IMR-90 (cell line): ENCODE measurements around the gene SYNGR3. TPM values are rescaled to one million over a fixed set of nuclear protein-coding genes. Genes with fewer than 3 reads are reported as not detected.
A peak's percentile ranks its signal among the peaks of the same experiment; 100 is the strongest.

Experiments used
- ATAC-seq: fragments of 200-7000 bp; cut with Tn5 transposase; 2 replicates; pipeline ENCODE4 v1.9.1; 2020; ENCODE audit warnings: low read depth, mild to moderate bottlenecking, moderate library complexity
- BruUV-seq: library from RNA; stranded (reverse); fragments of 400-500 nt; replicated peaks from 2 replicates; lab custom pipeline; 2021; lab: Mats Ljungman, UMichigan
- CTCF ChIA-PET: fragments of 300-600 bp; formaldehyde crosslinking; extraction: SDS; loops from one replicate; lab custom pipeline; 2021; ENCODE audit warnings: antibody characterized with exemption; lab: Yijun Ruan, JAX
- POLR2A ChIA-PET: fragments of 300-600 bp; sonication (Branson Sonifier 250); formaldehyde crosslinking; loops from one replicate; lab custom pipeline; 2022; ENCODE audit warnings: antibody characterized with exemption; ENCODE audit not compliant: unreplicated experiment; lab: Charles Lee
- DNase-seq: peaks from one replicate; pipeline ENCODE4 v3.0.0; 2013
- H2AFZ ChIP-seq: replicated peaks from 2 replicates; pipeline ENCODE3; 2013; ENCODE audit warnings: low read length, mild to moderate bottlenecking; ENCODE audit not compliant: poor library complexity
- H2AK5ac ChIP-seq: 2 replicates; pipeline ENCODE4 v1.6.1; 2013; ENCODE audit warnings: low read depth, low read length, inconsistent platforms
- H2AK9ac ChIP-seq: replicated peaks from 2 replicates; pipeline ENCODE3; 2013; ENCODE audit warnings: mild to moderate bottlenecking, low read depth, low read length, moderate library complexity; ENCODE audit not compliant: poor library complexity
- H2BK120ac ChIP-seq: 2 replicates; pipeline ENCODE4 v1.6.1; 2013; ENCODE audit warnings: low read depth, low read length, inconsistent platforms
- H2BK15ac ChIP-seq: 3 replicates; pipeline ENCODE4 v1.6.1; 2013; ENCODE audit warnings: low read depth, low read length, inconsistent platforms
- H2BK20ac ChIP-seq: 2 replicates; pipeline ENCODE4 v1.6.1; 2013; ENCODE audit warnings: low read depth, mild to moderate bottlenecking, inconsistent platforms, low read length, moderate library complexity
- H2BK5ac ChIP-seq: 2 replicates; pipeline ENCODE4 v1.6.1; 2013; ENCODE audit warnings: mild to moderate bottlenecking, low read depth, low read length, inconsistent platforms; ENCODE audit not compliant: poor library complexity, severe bottlenecking
- H3K14ac ChIP-seq: replicated peaks from 2 replicates; pipeline ENCODE4 v1.6.1; 2013; ENCODE audit warnings: low read depth, low read length, inconsistent platforms
- H3K18ac ChIP-seq: 2 replicates; pipeline ENCODE4 v1.6.1; 2013; ENCODE audit warnings: low read depth, low read length, control low read depth
- H3K23ac ChIP-seq: 2 replicates; pipeline ENCODE4 v1.6.1; 2013; ENCODE audit warnings: low read depth, low read length, inconsistent platforms
- H3K27ac ChIP-seq: 2 replicates; pipeline ENCODE4 v1.5.1; 2013; ENCODE audit warnings: mild to moderate bottlenecking, control low read depth, low read length; ENCODE audit not compliant: insufficient read depth
- H3K27me3 ChIP-seq: 2 replicates; pipeline ENCODE4 v1.6.1; 2013; ENCODE audit warnings: low read length; ENCODE audit not compliant: control insufficient read depth, insufficient read depth
- H3K36me3 ChIP-seq: 2 replicates; pipeline ENCODE4 v1.6.1; 2013; ENCODE audit warnings: low read length, mixed read lengths; ENCODE audit not compliant: control insufficient read depth, insufficient read depth
- H3K4ac ChIP-seq: 2 replicates; pipeline ENCODE4 v1.6.1; 2013; ENCODE audit warnings: low read depth, low read length, inconsistent platforms
- H3K4me1 ChIP-seq: 2 replicates; pipeline ENCODE4 v1.6.1; 2013; ENCODE audit warnings: low read length, mixed read lengths; ENCODE audit not compliant: control insufficient read depth, insufficient read depth
- H3K4me2 ChIP-seq: 2 replicates; pipeline ENCODE4 v1.6.1; 2013; ENCODE audit warnings: low read depth, mild to moderate bottlenecking, control low read depth, low read length, moderate library complexity
- H3K4me3 ChIP-seq: 2 replicates; pipeline ENCODE4 v1.5.1; 2013; ENCODE audit warnings: low read depth, mild to moderate bottlenecking, control low read depth, low read length, moderate library complexity; ENCODE audit not compliant: insufficient read depth
- H3K56ac ChIP-seq: 2 replicates; pipeline ENCODE4 v1.6.1; 2013; ENCODE audit warnings: low read length, inconsistent platforms; ENCODE audit not compliant: insufficient read depth; ENCODE audit errors: extremely low read depth
- H3K79me1 ChIP-seq, 2 experiments: 2 replicates each; pipeline ENCODE4 v1.6.1; 2013; ENCODE audit warnings: low read length in 2 of 2, inconsistent platforms in 1 of 2, low read depth in 1 of 2
- H3K9ac ChIP-seq: 2 replicates; pipeline ENCODE4 v1.6.1; 2013; ENCODE audit warnings: low read depth, low read length, control low read depth
- H3K9me1 ChIP-seq: 2 replicates; pipeline ENCODE4 v1.6.1; 2013; ENCODE audit warnings: low read length, inconsistent platforms; ENCODE audit not compliant: insufficient read depth
- H3K9me3 ChIP-seq: 2 replicates; pipeline ENCODE4 v1.6.1; 2013; ENCODE audit warnings: low read length; ENCODE audit not compliant: control insufficient read depth, insufficient read depth
- H4K20me1 ChIP-seq: 2 replicates; pipeline ENCODE4 v1.6.1; 2013; ENCODE audit warnings: low read length, inconsistent platforms; ENCODE audit not compliant: insufficient read depth
- H4K5ac ChIP-seq: 2 replicates; pipeline ENCODE4 v1.6.1; 2013; ENCODE audit warnings: mild to moderate bottlenecking, low read depth, low read length, control low read depth
- H4K8ac ChIP-seq, 2 experiments: 2 replicates each; pipeline ENCODE4 v1.6.1; 2013; ENCODE audit warnings: low read depth in 2 of 2, low read length in 2 of 2, control low read depth in 1 of 2, inconsistent platforms in 1 of 2
- H4K91ac ChIP-seq: 2 replicates; pipeline ENCODE4 v1.6.1; 2013; ENCODE audit warnings: low read depth, low read length, inconsistent platforms; ENCODE audit not compliant: insufficient read depth
- BHLHE40 ChIP-seq: fragments of 150-350 bp; IDR thresholded peaks from 2 replicates; pipeline ENCODE4 v1.6.1; 2016; ENCODE audit warnings: mild to moderate bottlenecking, low read depth, low read length
- CEBPB ChIP-seq: IDR thresholded peaks from 2 replicates; pipeline ENCODE4 v1.6.1; 2012; ENCODE audit warnings: low read depth, low read length, improper control_type of control experiment
- MAFK ChIP-seq: IDR thresholded peaks from 2 replicates; pipeline ENCODE4 v1.6.1; 2012; ENCODE audit warnings: low read depth, low read length, improper control_type of control experiment
- WGBS, 2 experiments: methylation state at CpG; one replicate each; pipeline versions ENCODE4 v1.1.5 to v1.1.7; 2013; ENCODE audit warnings: missing lambda C conversion rate in 2 of 2; ENCODE audit not compliant: insufficient read length in 1 of 2; ENCODE audit errors: extremely low coverage in 2 of 2; 5-methylcytosine and 5-hydroxymethylcytosine counted together
- dilution Hi-C: fragments of 300-500 bp; cut with HindIII; formaldehyde crosslinking; loops from one replicate; pipeline ENCODE4 v1.14.3; 2018; ENCODE audit warnings: low sequenced_read_pairs; ENCODE audit not compliant: unreplicated experiment
- in situ Hi-C: fragments of 300-500 bp; cut with MboI; formaldehyde crosslinking; loops from 3 replicates; pipeline ENCODE4 v1.14.3; 2019; ENCODE audit warnings: low sequenced_read_pairs, inconsistent platforms, mixed read lengths
- intact Hi-C: fragments of 100-400 bp; cut with micrococcal nuclease; formaldehyde crosslinking; loops from 2 replicates; pipeline ENCODE4 v1.10.0; 2022
- polyA plus RNA-seq, 3 experiments: library from polyadenylated mRNA; depleted of rRNA; stranded (reverse); fragments of >200 nt; gene quantifications; 2 replicates each; pipeline ENCODE4 v1.2.3, GENCODE V29; 2012; ENCODE audit warnings: low replicate concordance in 1 of 3
- total RNA-seq: library from RNA; depleted of rRNA; stranded (reverse); fragments of >200 nt; gene quantifications from 2 replicates; pipeline ENCODE4 v1.2.3, GENCODE V29; 2012

SYNGR3 gene
- total and polyA plus RNA-seq, 2 of the 4 experiments (the other 2 are of a cell fraction) = 1.8 to 5.8 TPM

DNA sequence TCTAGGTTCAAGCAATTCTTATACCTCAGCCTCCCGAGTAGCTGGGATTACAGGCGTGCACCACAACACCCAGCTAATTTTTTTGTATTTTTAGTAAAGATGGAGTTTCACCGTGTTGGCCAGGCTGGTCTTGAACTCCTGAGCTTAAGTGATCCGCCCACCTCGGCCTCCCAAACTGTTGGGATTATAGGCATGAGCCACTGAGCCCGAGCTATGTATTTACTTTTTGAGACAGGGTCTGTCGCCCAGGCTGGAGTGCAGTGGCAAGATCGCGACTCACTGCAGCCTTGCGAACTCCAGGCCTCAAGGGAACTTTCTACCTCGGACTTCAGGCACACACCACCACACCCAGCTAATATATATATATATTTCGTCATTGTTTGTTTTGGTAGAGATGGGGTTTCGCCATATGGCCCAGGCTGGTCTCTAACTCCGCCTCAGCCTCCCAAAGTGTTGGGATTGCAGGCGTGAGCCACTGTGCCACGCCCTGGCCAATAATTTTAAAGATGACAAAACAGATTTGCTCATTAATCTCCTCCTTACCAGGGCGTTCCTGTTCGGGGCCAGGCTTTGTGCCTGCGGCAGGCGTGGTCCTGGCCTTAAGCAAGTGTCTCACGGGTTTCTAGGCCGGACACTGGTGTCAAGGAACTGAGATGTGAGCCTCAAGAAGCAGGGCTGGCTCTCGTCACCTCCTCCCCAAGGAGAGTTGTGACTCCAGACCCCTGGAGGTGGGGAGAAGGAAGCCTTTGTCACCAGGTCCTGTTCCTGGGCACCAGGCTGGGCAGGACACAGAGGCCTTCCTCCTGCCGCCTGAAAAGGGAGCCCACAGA lies 25.6 kb downstream of the SYNGR3 start:
- in situ Hi-C loops (no loop called here), dilution Hi-C loops (no loop called here), intact Hi-C loops (no loop called here)
- Histone ChIP-seq H3K4ac (peak overlapping the region; percentile 81), H2AK5ac (peak overlapping the region; percentile 74), H3K14ac (peak overlapping the region; percentile 76; the same call in 1 of the 2 replicates), H3K79me1 (peaks cover 4 to 7% of the 10 kb centered on the region in 2 experiments; a peak in 3 of 4 replicates), H4K91ac (peak overlapping the region; percentile 6; the same call in 1 of the 2 replicates), H3K9me1 (peaks cover 6% of the 10 kb centered on the region), H3K36me3 (no peaks in the 10 kb centered on the region), H2AFZ (peak overlapping the region; percentile 72), H3K4me3 (no peak overlapping the region), H3K4me2 (no peak overlapping the region), H2BK5ac (no peak overlapping the region), H3K27ac (no peak overlapping the region), H3K18ac (peak overlapping the region; percentile 24; the same call in 1 of the 2 replicates), H3K56ac (no peak overlapping the region), H4K8ac (peak overlapping the region in 1 of 2 experiments; percentile 18; a peak in 1 of 4 replicates), H4K5ac (no peak overlapping the region), H2BK20ac (no peak overlapping the region), H3K27me3 (peaks cover 15% of the 10 kb centered on the region; the same call in 1 of the 2 replicates), H2BK120ac (peak overlapping the region; percentile 14), H4K20me1 (no peaks in the 10 kb centered on the region), H2AK9ac (peak overlapping the region; percentile 72), H3K23ac (no peak overlapping the region; the same call in 1 of the 2 replicates), H3K9ac (no peak overlapping the region), H3K9me3 (no peaks in the 10 kb centered on the region), H2BK15ac (no peak overlapping the region; the same call in 2 of the 3 replicates), H3K4me1 (peaks cover 7% of the 10 kb centered on the region)
- DNase-seq (peak; percentile 47), ATAC-seq (peak; percentile 67)
- peak; percentile 56; the same call in 1 of the 2 replicates for TF ChIP-seq CEBPB
- no peak for TF ChIP-seq BHLHE40
- no peak for TF ChIP-seq MAFK
- BruUV-seq = no TSS peak
- CTCF ChIA-PET = no interaction called here
- POLR2A ChIA-PET = no interaction called here
- WGBS, 2 experiments = 55% methylated on average over 2 of the region's 24 CpGs; no CpG with 5 or more reads in 1 of the 2 experiments
